Stimulated activated naive CD8-positive, alpha-beta T cell treated with anti-CD3 and anti-CD28 coated beads, Interleukin-15, amount 100 ng/mL, for 72 hours (primary cell): Measurements from ENCODE around the gene NYAP2.

Experiments
- ATAC-seq: fragments of 150-1000 bp; cut with Tn5 transposase; 2 replicates; pipeline ENCODE4 v1.10.0; 2021; ENCODE audit warnings: mild to moderate bottlenecking, moderate library complexity
- DNase-seq, 2 donors: peaks; one replicate each; pipeline ENCODE4 v3.0.0; 2021 to 2022
- H3K27ac Mint-ChIP-seq, 2 donors: one replicate each; pipeline ENCODE4 v1.8.0; 2022; ENCODE audit warnings: mild to moderate bottlenecking in 2 of 2, mixed read lengths in 2 of 2, moderate library complexity in 2 of 2
- H3K27me3 Mint-ChIP-seq: one replicate; pipeline ENCODE4 v1.8.0; 2022; ENCODE audit warnings: mixed read lengths
- H3K4me1 Mint-ChIP-seq: one replicate; pipeline ENCODE4 v1.8.0; 2022; ENCODE audit warnings: mild to moderate bottlenecking, mixed read lengths
- H3K4me3 Mint-ChIP-seq, 2 donors: one replicate each; pipeline ENCODE4 v1.8.0; 2022; ENCODE audit warnings: mild to moderate bottlenecking in 2 of 2, mixed read lengths in 2 of 2, moderate library complexity in 1 of 2
- H3K9me3 Mint-ChIP-seq, 2 donors: one replicate each; pipeline ENCODE4 v1.8.0; 2022; ENCODE audit warnings: mixed read lengths in 2 of 2

The NYAP2 gene

DNA sequence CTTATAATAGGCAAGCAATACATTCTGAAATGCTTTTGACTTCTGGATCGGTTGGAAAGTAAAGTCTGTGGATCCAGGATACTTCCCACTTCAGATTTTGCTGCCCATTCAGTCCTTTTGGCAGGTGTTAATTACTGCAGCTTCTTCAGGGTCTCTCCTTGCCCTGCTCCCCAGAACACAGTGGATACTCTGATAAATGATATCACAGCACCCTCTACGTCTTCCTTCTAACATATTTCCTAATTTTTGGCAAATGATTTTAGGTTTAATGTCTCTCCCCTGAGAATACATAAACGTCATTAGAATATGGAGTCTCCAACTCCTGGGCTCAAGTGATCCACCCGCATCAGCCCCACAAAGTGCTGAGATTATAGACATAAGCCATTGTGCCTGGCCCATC is 249.8 kb downstream of the NYAP2 start:
- no peak overlapping the region for H3K4me3 Mint-ChIP-seq
- no peak for DNase-seq
- ATAC-seq, result no peak
- no peaks in the 10 kb centered on the region for H3K27me3 Mint-ChIP-seq
- no peak overlapping the region for H3K27ac Mint-ChIP-seq
- H3K9me3 Mint-ChIP-seq, result peaks cover 0 to 5% of the 10 kb centered on the region in 2 donors
- no peaks in the 10 kb centered on the region for H3K4me1 Mint-ChIP-seq

GRCh38 chr2:225650041-225650440 is 250.5 kb downstream of the NYAP2 start:
- no peaks in the 10 kb centered on the region for H3K4me1 Mint-ChIP-seq
- no peak overlapping the region for H3K4me3 Mint-ChIP-seq
- ATAC-seq (no peak), DNase-seq (no peak)
- H3K27ac Mint-ChIP-seq, result no peak overlapping the region
- no peaks in the 10 kb centered on the region for H3K27me3 Mint-ChIP-seq
- peaks cover 0 to 5% of the 10 kb centered on the region in 2 donors for H3K9me3 Mint-ChIP-seq

DNA sequence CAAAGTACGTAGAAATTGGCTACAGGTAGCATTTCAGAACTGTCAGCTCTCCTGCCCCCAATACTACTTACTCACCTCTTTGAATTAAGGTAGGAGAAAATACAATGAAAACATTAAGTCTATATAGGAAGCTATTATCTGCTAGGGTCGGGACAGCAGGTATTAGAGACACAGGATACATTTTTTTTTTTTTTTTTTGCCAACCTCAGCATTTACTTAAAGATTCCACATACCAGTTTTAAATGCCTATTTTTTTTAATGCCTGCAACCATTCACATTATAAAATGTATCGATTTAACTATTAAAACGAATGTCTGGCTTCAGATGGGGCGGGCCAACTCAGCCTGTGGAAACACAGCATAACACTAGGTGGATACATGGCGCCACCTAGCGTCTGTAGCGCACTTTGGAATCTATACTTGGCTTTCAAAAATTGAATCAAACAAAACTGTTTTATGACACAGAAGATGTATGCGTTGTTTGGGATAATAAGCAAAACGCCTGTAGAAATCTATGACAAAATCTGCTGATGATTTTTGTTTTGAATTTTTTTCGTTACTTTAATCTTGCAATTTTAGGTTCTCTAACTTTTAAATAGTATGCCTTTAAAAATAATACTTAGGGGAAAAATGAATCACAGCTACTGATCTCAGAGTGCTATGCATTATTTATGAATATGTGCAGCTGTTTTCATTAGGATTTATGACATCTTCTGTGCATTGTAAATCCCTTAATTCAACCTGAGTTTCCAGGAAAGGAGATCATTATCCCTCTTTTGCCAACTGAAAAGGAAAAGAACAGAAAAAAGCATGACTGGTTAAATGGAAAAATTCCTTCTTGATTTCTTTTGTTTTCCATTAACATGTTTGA is 261.0 kb downstream of the NYAP2 start:
- ATAC-seq (peak; percentile 75), DNase-seq (peak; percentile 59 to 66)
- H3K27ac Mint-ChIP-seq, result no peak overlapping the region
- H3K27me3 Mint-ChIP-seq, result peaks cover 19% of the 10 kb centered on the region
- H3K4me1 Mint-ChIP-seq, result no peaks in the 10 kb centered on the region
- H3K9me3 Mint-ChIP-seq, result no peaks in the 10 kb centered on the region
- no peak overlapping the region for H3K4me3 Mint-ChIP-seq

DNA sequence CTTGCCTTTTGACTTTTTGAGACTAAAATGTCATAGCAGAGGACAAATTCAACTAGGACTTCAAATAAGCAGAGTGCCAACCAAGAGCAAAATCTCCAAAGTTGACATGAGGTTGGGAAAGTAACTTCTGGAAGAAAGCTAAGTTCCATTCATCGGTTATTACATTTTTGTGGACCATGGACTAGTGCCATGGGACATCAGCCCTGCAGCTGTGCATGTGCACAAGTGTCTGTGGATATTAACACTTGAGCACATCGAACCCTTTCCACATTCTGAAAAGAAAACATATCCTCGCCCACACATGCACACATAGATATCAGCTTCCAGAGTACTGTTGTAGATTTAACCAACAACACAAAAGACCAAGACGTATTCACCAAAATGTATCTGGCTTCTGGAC is 262.6 kb downstream of the NYAP2 start:
- H3K4me3 Mint-ChIP-seq, result no peak overlapping the region
- DNase-seq (no peak), ATAC-seq (no peak)
- H3K9me3 Mint-ChIP-seq, result no peaks in the 10 kb centered on the region
- peaks cover 19% of the 10 kb centered on the region for H3K27me3 Mint-ChIP-seq
- H3K27ac Mint-ChIP-seq, result no peak overlapping the region
- no peaks in the 10 kb centered on the region for H3K4me1 Mint-ChIP-seq

- ATAC-seq (no peak), DNase-seq (no peak)
- Mint-ChIP-seq H3K9me3 (no peaks in the 10 kb centered on the region), H3K4me3 (no peak overlapping the region), H3K27ac (no peak overlapping the region), H3K4me1 (no peaks in the 10 kb centered on the region), H3K27me3 (peaks cover 19% of the 10 kb centered on the region)
These were observed 267.9 kb downstream of the NYAP2 start for GRCh38 chr2:225667445-225667844.

DNA sequence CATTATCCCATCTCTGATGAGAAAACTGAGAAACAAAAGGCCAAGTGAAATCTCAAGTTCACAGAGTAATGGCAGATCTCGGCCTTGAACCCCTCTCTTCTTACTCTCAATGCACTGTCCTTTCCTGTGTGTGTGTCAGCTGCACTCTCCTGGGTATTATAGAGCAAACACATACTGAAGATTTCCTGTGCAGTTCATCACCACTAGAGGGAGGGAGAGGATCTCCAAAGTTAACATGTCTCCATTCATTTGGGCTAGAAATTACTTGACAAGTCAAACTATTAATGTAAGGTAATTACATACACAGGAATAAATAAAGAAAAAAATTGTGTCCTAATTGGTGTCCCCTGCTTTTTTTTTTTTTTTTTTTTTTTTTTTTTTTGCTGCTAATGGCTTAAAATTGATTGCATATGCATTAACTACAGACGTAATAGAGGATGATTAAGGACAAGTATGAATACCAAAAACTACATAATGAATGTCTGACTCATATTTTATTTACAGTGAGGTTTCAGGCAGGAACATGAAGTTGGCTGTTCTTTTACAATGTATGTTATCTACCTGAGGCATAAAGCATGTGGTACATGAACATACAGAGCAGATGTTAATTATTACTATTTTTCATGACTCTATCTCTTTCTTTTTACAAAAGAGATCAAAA is 269.2 kb downstream of the NYAP2 start:
- ATAC-seq (peak; percentile 83), DNase-seq (no peak)
- Mint-ChIP-seq H3K4me1 (no peaks in the 10 kb centered on the region), H3K9me3 (no peaks in the 10 kb centered on the region), H3K27me3 (peaks cover 9% of the 10 kb centered on the region), H3K4me3 (no peak overlapping the region), H3K27ac (no peak overlapping the region)

- DNase-seq, result no peak
- no peaks in the 10 kb centered on the region for H3K27me3 Mint-ChIP-seq
- H3K9me3 Mint-ChIP-seq, result no peaks in the 10 kb centered on the region
- H3K4me3 Mint-ChIP-seq, result no peak overlapping the region
- H3K27ac Mint-ChIP-seq, result no peak overlapping the region
- no peak for ATAC-seq
- no peaks in the 10 kb centered on the region for H3K4me1 Mint-ChIP-seq
These were observed 270.8 kb downstream of the NYAP2 start for GRCh38 chr2:225670111-225670974.

DNA sequence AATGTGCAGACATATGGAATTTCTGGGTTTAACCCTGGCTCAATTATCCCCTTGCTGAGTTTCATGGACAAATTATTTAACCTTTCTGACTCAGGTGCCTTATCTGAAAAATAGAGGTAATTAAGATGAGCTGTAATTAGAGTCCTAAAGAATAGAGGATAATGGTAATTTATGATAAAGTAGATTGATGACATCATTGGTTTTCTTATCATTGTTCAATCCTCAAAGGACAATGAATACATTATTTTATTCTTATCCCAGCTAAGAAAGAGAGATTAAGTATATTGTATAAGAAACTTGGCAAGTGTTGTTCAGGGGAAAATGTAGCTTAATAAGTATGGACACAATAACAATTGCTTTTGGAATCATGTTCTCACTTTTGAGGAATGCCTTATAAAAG is 279.3 kb downstream of the NYAP2 start:
- no peaks in the 10 kb centered on the region for H3K27me3 Mint-ChIP-seq
- H3K9me3 Mint-ChIP-seq, result no peaks in the 10 kb centered on the region
- DNase-seq, result no peak
- no peak for ATAC-seq
- H3K4me1 Mint-ChIP-seq, result no peaks in the 10 kb centered on the region
- H3K4me3 Mint-ChIP-seq, result no peak overlapping the region
- no peak overlapping the region for H3K27ac Mint-ChIP-seq

DNA sequence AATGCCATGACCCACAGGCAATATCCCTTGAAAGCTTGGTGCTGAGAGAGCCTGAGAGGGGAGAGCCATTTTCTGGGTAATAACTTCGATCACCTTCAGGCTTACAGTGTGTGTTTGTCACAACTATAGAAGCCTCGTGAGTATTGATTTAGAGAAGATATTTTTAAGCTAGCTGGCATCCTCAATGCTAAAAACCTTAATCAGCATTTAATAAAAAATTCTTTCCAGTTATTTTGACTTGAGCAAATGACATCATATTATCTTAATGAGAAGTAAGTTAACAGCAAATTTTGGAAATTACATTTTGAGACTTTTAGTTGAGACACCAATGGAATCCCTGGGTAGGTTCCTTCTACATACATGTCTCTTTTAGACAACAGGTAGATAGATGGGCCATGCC is 283.7 kb downstream of the NYAP2 start:
- ATAC-seq (no peak), DNase-seq (no peak)
- no peaks in the 10 kb centered on the region for H3K9me3 Mint-ChIP-seq
- no peaks in the 10 kb centered on the region for H3K27me3 Mint-ChIP-seq
- no peaks in the 10 kb centered on the region for H3K4me1 Mint-ChIP-seq
- no peak overlapping the region for H3K4me3 Mint-ChIP-seq
- no peak overlapping the region for H3K27ac Mint-ChIP-seq

- Mint-ChIP-seq H3K27me3 (no peaks in the 10 kb centered on the region), H3K9me3 (no peaks in the 10 kb centered on the region), H3K4me3 (no peak overlapping the region), H3K27ac (no peak overlapping the region), H3K4me1 (no peaks in the 10 kb centered on the region)
- ATAC-seq (no peak), DNase-seq (no peak)
These were observed 290.6 kb downstream of the NYAP2 start for GRCh38 chr2:225690153-225690552.

- ATAC-seq (no peak), DNase-seq (no peak)
- H3K4me1 Mint-ChIP-seq, result no peaks in the 10 kb centered on the region
These were observed 292.2 kb downstream of the NYAP2 start for GRCh38 chr2:225691711-225692110.

DNA sequence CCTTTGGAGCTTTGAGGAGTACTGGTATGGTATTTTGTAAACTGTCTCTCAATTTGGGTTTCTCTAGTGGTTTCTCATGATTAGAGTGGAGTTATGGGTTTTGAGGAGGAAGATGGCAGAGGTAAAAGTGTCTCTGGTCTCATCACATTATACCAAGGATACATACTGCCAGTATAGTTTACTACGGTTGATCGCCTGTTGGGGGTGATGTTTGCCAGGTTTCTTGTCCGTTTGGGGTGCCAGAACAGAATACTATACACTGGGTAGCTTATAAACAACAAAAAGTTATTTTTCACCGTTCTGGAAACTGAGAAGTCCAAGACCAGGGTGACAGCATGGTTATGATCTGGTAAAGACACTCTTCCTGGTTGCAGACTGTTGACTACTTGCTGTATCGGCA is 293.7 kb downstream of the NYAP2 start:
- no peaks in the 10 kb centered on the region for H3K9me3 Mint-ChIP-seq
- no peaks in the 10 kb centered on the region for H3K4me1 Mint-ChIP-seq
- H3K4me3 Mint-ChIP-seq, result no peak overlapping the region
- no peak overlapping the region for H3K27ac Mint-ChIP-seq
- DNase-seq (no peak), ATAC-seq (no peak)
- H3K27me3 Mint-ChIP-seq, result no peaks in the 10 kb centered on the region

More at GRCh38 chr2:225691711-225692110, 292.2 kb downstream of the NYAP2 start:
- H3K4me3 Mint-ChIP-seq, result no peak overlapping the region
- no peak overlapping the region for H3K27ac Mint-ChIP-seq
- no peaks in the 10 kb centered on the region for H3K9me3 Mint-ChIP-seq
- no peaks in the 10 kb centered on the region for H3K27me3 Mint-ChIP-seq

DNA sequence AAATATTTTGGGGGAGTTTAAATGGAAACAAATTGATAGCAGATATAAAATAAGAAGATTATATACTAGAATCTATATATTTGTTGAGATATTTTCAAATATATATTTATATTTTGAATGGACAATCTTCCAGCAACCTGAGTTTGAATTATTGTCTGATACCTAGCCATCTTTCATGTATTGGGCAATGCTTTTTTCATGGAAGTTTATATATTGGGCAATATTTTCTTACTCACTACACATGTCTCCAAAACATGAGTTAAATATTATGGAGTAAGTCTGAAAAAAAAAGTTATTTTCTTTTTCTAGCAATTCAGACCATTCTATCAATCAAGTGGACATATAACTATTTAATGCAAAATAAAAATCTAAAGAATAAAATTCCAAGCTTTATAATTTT is 295.2 kb downstream of the NYAP2 start:
- Mint-ChIP-seq H3K4me3 (no peak overlapping the region), H3K9me3 (no peaks in the 10 kb centered on the region), H3K27ac (no peak overlapping the region), H3K4me1 (no peaks in the 10 kb centered on the region), H3K27me3 (no peaks in the 10 kb centered on the region)
- ATAC-seq (no peak), DNase-seq (no peak)

DNA sequence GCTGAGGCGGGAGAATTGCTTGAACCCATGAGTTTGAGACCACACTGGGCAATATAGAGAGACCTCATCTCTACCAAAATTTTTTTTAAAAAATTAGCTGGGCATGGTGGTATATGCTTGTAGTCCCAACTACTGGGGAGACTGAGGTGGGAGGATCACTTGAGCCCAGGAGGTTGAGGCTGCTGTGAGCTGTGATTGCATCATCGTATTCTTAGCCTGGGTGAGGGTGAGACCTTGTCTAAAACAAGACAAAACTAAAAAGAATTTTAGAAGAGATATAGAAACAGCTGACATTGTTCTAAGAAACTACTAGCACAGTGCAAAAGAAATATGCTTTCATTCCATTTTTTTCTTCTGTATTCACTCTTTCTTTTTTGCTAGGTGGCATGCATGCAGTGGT is 298.4 kb downstream of the NYAP2 start:
- Mint-ChIP-seq H3K27ac (no peak overlapping the region), H3K4me1 (no peaks in the 10 kb centered on the region), H3K4me3 (no peak overlapping the region), H3K9me3 (no peaks in the 10 kb centered on the region), H3K27me3 (peaks cover 7% of the 10 kb centered on the region)
- no peak for DNase-seq
- no peak for ATAC-seq
